Natural killer cell (primary cell): ENCODE results near the gene SLC37A4. TPM values are rescaled to one million over a fixed set of nuclear protein-coding genes. Genes with fewer than 3 reads are reported as not detected.
"Not testable (repeated sequence)": the region's sequence is repeated elsewhere in the genome, so short reads cannot be mapped to it uniquely, and the experiment has no call there.

ENCODE experiments used
- ATAC-seq, 3 donors: fragments of 150-1000 bp in 2 of 3; fragments of 200-7000 bp in 1 of 3; cut with Tn5 transposase; 1 replicate in 1 of 3; 2 replicates in 2 of 3; pipeline ENCODE4 v1.10.0; 2021; ENCODE audit warnings: mild to moderate bottlenecking in 2 of 3, moderate library complexity in 2 of 3
- DNase-seq, 2 donors: peaks; one replicate each; pipeline versions ENCODE4 v3.0.0 to v3.0.0-alpha.2; 2013 to 2021; ENCODE audit warnings: mixed read lengths in 1 of 2
- H3K27ac ChIP-seq: one replicate; pipeline ENCODE4 v1.5.1; 2013; ENCODE audit warnings: mild to moderate bottlenecking, low read length
- H3K27me3 ChIP-seq: one replicate; pipeline ENCODE4 v1.6.1; 2013; ENCODE audit warnings: low read length; ENCODE audit not compliant: control insufficient read depth, insufficient read depth
- H3K36me3 ChIP-seq: one replicate; pipeline ENCODE4 v1.6.1; 2013; ENCODE audit warnings: low read length; ENCODE audit not compliant: control insufficient read depth, insufficient read depth
- H3K4me1 ChIP-seq: one replicate; pipeline ENCODE4 v1.6.1; 2013; ENCODE audit warnings: low read length; ENCODE audit not compliant: control insufficient read depth, insufficient read depth
- H3K4me3 ChIP-seq: one replicate; pipeline ENCODE4 v1.5.1; 2013; ENCODE audit warnings: low read length
- H3K9me3 ChIP-seq: one replicate; pipeline ENCODE4 v1.6.1; 2013; ENCODE audit warnings: low read length; ENCODE audit not compliant: control insufficient read depth, insufficient read depth
- H3K27ac Mint-ChIP-seq, 2 donors: one replicate each; pipeline ENCODE4 v1.8.0; 2022; ENCODE audit warnings: mild to moderate bottlenecking in 2 of 2, mixed read lengths in 2 of 2, moderate library complexity in 1 of 2
- H3K27me3 Mint-ChIP-seq, 2 donors: one replicate each; pipeline ENCODE4 v1.8.0; 2022; ENCODE audit warnings: low read depth in 2 of 2, mixed read lengths in 2 of 2
- H3K36me3 Mint-ChIP-seq: one replicate; pipeline ENCODE4 v1.8.0; 2022; ENCODE audit warnings: mixed read lengths
- H3K4me1 Mint-ChIP-seq, 2 donors: one replicate each; pipeline ENCODE4 v1.8.0; 2022; ENCODE audit warnings: mixed read lengths in 2 of 2
- H3K4me3 Mint-ChIP-seq: one replicate; pipeline ENCODE4 v1.8.0; 2022; ENCODE audit warnings: mild to moderate bottlenecking, moderate library complexity, mixed read lengths
- H3K9me3 Mint-ChIP-seq, 2 donors: one replicate each; pipeline ENCODE4 v1.8.0; 2022; ENCODE audit warnings: mixed read lengths in 2 of 2
- CTCF ChIP-seq: fragments of 200-600 bp; IDR thresholded peaks from one replicate; pipeline ENCODE4 v1.8.0; 2022; ENCODE audit warnings: antibody characterized with exemption
- WGBS: methylation state at CpG from one replicate; pipeline ENCODE4 v1.1.7; 2013; ENCODE audit warnings: missing lambda C conversion rate; ENCODE audit not compliant: insufficient coverage; 5-methylcytosine and 5-hydroxymethylcytosine counted together
- intact Hi-C: fragments of 100-400 bp; cut with micrococcal nuclease; formaldehyde crosslinking; loops from one replicate; pipeline ENCODE4 v1.14.2; 2022
- total RNA-seq, 4 donors: library from RNA; stranded (reverse); fragments of 120-200 nt in 1 of 4; gene quantifications; one replicate each; pipeline versions ENCODE4 v1.2.3 to v1.2.4, GENCODE V29; 2013 to 2022

Gene SLC37A4
- total RNA-seq, 3 donors from 2014 or later (not counting 1 experiment from before 2014, with no cell fraction given) = 4.6 to 7.7 (median 6.5) TPM

- ATAC-seq (no peak), DNase-seq (no peak)
- Histone ChIP-seq H3K4me1 (peaks cover 13% of the 10 kb centered on the region), H3K4me3 (no peak overlapping the region), H3K27me3 (no peaks in the 10 kb centered on the region), H3K27ac (no peak overlapping the region), H3K36me3 (no peaks in the 10 kb centered on the region), H3K9me3 (no peaks in the 10 kb centered on the region)
- Mint-ChIP-seq H3K27me3 (no peaks in the 10 kb centered on the region), H3K9me3 (no peaks in the 10 kb centered on the region), H3K27ac (no peak overlapping the region), H3K36me3 (no peaks in the 10 kb centered on the region), H3K4me1 (peaks cover 18 to 27% of the 10 kb centered on the region in 2 donors), H3K4me3 (no peak overlapping the region)
- 100% methylated on average over 3 of the region's 3 CpGs for WGBS
- TF ChIP-seq CTCF = no peak
- intact Hi-C loops = no loop called here
Observed at GRCh38 chr11:119061256-119061655, 30.6 kb upstream of the SLC37A4 start.

GRCh38 chr11:119059128-119059527, 28.5 kb upstream of the SLC37A4 start:
- H3K27ac Mint-ChIP-seq, H3K4me3 ChIP-seq, H3K27me3 Mint-ChIP-seq, H3K9me3 ChIP-seq, H3K4me3 Mint-ChIP-seq, H3K27ac ChIP-seq, DNase-seq, H3K27me3 ChIP-seq, H3K9me3 Mint-ChIP-seq, ATAC-seq, H3K36me3 Mint-ChIP-seq: not testable (repeated sequence)
- WGBS = 97% methylated on average over 24 of the region's 35 CpGs
- peaks cover 14% of the 10 kb centered on the region for H3K36me3 ChIP-seq
- peaks cover 27 to 34% of the 10 kb centered on the region in 2 donors for H3K4me1 Mint-ChIP-seq
- peaks cover 24% of the 10 kb centered on the region for H3K4me1 ChIP-seq
- intact Hi-C loops = loop anchor here (5.0 to 10.0 kb wide), 2 partner anchors 42 to 136 kb away; partner anchors contain the start of genes RPS25 and TRAPPC4

- under 1% methylated on average over 79 of the region's 79 CpGs for WGBS
- H3K27me3 ChIP-seq = no peaks in the 10 kb centered on the region
- peak; percentile 98 for DNase-seq
- Mint-ChIP-seq H3K27me3 (no peaks in the 10 kb centered on the region), H3K4me3 (peak within 1 kb of the TSS; percentile 98), H3K4me1 (peaks cover 33 to 48% of the 10 kb centered on the region in 2 donors), H3K36me3 (peaks cover 14% of the 10 kb centered on the region), H3K27ac (peak within 1 kb of the TSS; percentile 96 to 98), H3K9me3 (no peaks in the 10 kb centered on the region)
- no peak for TF ChIP-seq CTCF
- H3K4me3 ChIP-seq = peak within 1 kb of the TSS; percentile 70
- intact Hi-C loops = loop anchor here (1.0 to 10.0 kb wide), 7 partner anchors 10 to 138 kb away; partner anchors contain the start of genes CENATAC, RPS25, SLC37A4 and TRAPPC4
- peaks cover 24% of the 10 kb centered on the region for H3K4me1 ChIP-seq
- peaks cover 33% of the 10 kb centered on the region for H3K36me3 ChIP-seq
- ATAC-seq = peak; percentile 92 to 99 (median 93)
- peak within 1 kb of the TSS; percentile 77 for H3K27ac ChIP-seq
- H3K9me3 ChIP-seq = no peaks in the 10 kb centered on the region
Observed at GRCh38 chr11:119057000-119057769, 26.5 kb upstream of the SLC37A4 start, which contains the start of gene HYOU1. HYOU1 (minus strand) TSS chr11:119057205; CDS start chr11:119056160, 1,045 bp downstream.

GRCh38 chr11:119056421-119056999, 25.8 kb upstream of the SLC37A4 start:
- Histone ChIP-seq H3K9me3 (no peaks in the 10 kb centered on the region), H3K4me3 (peak overlapping the region; percentile 70), H3K36me3 (peaks cover 40% of the 10 kb centered on the region), H3K27ac (peak overlapping the region; percentile 77), H3K27me3 (no peaks in the 10 kb centered on the region), H3K4me1 (peaks cover 24% of the 10 kb centered on the region)
- peak; percentile 40 to 71 for DNase-seq
- Mint-ChIP-seq H3K9me3 (no peaks in the 10 kb centered on the region), H3K4me1 (peaks cover 33 to 51% of the 10 kb centered on the region in 2 donors), H3K27me3 (no peaks in the 10 kb centered on the region), H3K36me3 (peaks cover 14% of the 10 kb centered on the region), H3K4me3 (peak overlapping the region; percentile 98), H3K27ac (peak overlapping the region; percentile 96 to 98)
- intact Hi-C loops = loop anchor here (2.0 to 10.0 kb wide), 3 partner anchors 26 to 138 kb away; partner anchors contain the start of genes RPS25, SLC37A4 and TRAPPC4
- peak in 2 of 3 donors; percentile 0 for ATAC-seq
- no peak for TF ChIP-seq CTCF
- under 1% methylated on average over 43 of the region's 48 CpGs for WGBS
